ENCODE measurements around the gene DGUOK. TPM values are rescaled to one million over a fixed set of nuclear protein-coding genes. Genes with fewer than 3 reads are reported as not detected.

Gene DGUOK
- total RNA-seq, 1 experiment from 2014 or later, result 100 TPM

GRCh38 chr2:73919596-73920228 lies 7.0 kb upstream of the DGUOK start:
- H3K9me3 ChIP-seq (ENCODE audit: control insufficient read depth in 1 of 2, insufficient read depth in 1 of 2, low read depth in 1 of 2, low read length in 2 of 2), result no peaks in the 10 kb centered on the region
- no peak overlapping the region for H3K27ac ChIP-seq (ENCODE audit: low read depth, low read length)
- no TSS peak for BruUV-seq (replicated peaks)
- H3K4me2 ChIP-seq (ENCODE audit: low read length), result no peak overlapping the region
- no peaks in the 10 kb centered on the region for H3K79me2 ChIP-seq (ENCODE audit: insufficient read depth, low read length)
- H2AFZ ChIP-seq (ENCODE audit: low read depth, low read length, poor library complexity, severe bottlenecking), result no peak overlapping the region
- H3K36me3 ChIP-seq (ENCODE audit: control insufficient read depth in 1 of 2, insufficient read depth in 2 of 2, low read length in 2 of 2), result no peaks in the 10 kb centered on the region
- ChIA-PET RAD21 (ENCODE audit: low non-redundant PET in 1 of 2, low total read pairs in 2 of 2, uncharacterized antibody in 2 of 2, unreplicated experiment in 2 of 2) (no interaction called here), POLR2A (no interaction called here), CTCF (no interaction called here)
- H3K9ac ChIP-seq (ENCODE audit: low read length), result no peak overlapping the region
- no peaks in the 10 kb centered on the region for H4K20me1 ChIP-seq (ENCODE audit: insufficient read depth)
- H3K4me1 ChIP-seq (ENCODE audit: control insufficient read depth in 1 of 2, insufficient read depth in 2 of 2, low read length in 2 of 2), result peaks cover 4 to 10% of the 10 kb centered on the region in 2 experiments; a peak in 3 of 4 replicates
- DNase-seq (ENCODE audit: low read depth, low spot score), result no peak
- intact Hi-C loops (cut with micrococcal nuclease), result no loop called here
- no peaks in the 10 kb centered on the region for H3K27me3 ChIP-seq (ENCODE audit: insufficient read depth, low read length)
- no peak overlapping the region for H3K4me3 ChIP-seq (replicated peaks in 1 of 2; ENCODE audit: low read depth in 1 of 2, low read length in 2 of 2)
- no peaks in the 10 kb centered on the region for H3K9me2 ChIP-seq (ENCODE audit: insufficient read depth)
- TF ChIP-seq RAD21 (IDR thresholded peaks at IDR 0.05; ENCODE audit: low read depth) (no peak), JUND (IDR thresholded peaks at IDR 0.05) (no peak), ZFX (IDR thresholded peaks at IDR 0.05) (no peak), CEBPB (IDR thresholded peaks at IDR 0.05; ENCODE audit: low read depth) (no peak), YY1 (IDR thresholded peaks at IDR 0.05; ENCODE audit: extremely low read depth, insufficient replicate concordance, low read depth, low read length) (no peak), POLR2AphosphoS5 (IDR thresholded peaks at IDR 0.05; ENCODE audit: low read depth, low read length) (no peak), SP1 (IDR thresholded peaks at IDR 0.05; ENCODE audit: low read depth) (no peak), EZH2phosphoT487 (IDR thresholded peaks at IDR 0.05; ENCODE audit: borderline replicate concordance) (no peak), TCF7L2 (IDR thresholded peaks at IDR 0.05; ENCODE audit: borderline replicate concordance, extremely low read depth, insufficient read depth, insufficient read length) (no peak), POLR2A (IDR thresholded peaks at IDR 0.05; ENCODE audit: borderline replicate concordance, extremely low read depth, insufficient read depth, insufficient read length) (no peak), FOSL1 (IDR thresholded peaks at IDR 0.05; ENCODE audit: low read depth) (no peak), EZH2 (IDR thresholded peaks at IDR 0.05) (no peak), ZBTB33 (IDR thresholded peaks at IDR 0.05; ENCODE audit: extremely low read depth, insufficient replicate concordance, low read length) (no peak), EGR1 (IDR thresholded peaks at IDR 0.05; ENCODE audit: low read depth) (no peak), SRF (IDR thresholded peaks at IDR 0.05; ENCODE audit: low read depth) (no peak), ZNF274 (IDR thresholded peaks at IDR 0.05; ENCODE audit: low read depth, low read length) (no peak), ELF1 (IDR thresholded peaks at IDR 0.05; ENCODE audit: borderline replicate concordance, low read depth) (no peak)
- TF ChIP-seq, protein P1, sequence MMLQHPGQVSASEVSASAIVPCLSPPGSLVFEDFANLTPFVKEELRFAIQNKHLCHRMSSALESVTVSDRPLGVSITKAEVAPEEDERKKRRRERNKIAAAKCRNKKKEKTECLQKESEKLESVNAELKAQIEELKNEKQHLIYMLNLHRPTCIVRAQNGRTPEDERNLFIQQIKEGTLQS (IDR thresholded peaks at IDR 0.05), result no peak
- TF ChIP-seq, protein P2, sequence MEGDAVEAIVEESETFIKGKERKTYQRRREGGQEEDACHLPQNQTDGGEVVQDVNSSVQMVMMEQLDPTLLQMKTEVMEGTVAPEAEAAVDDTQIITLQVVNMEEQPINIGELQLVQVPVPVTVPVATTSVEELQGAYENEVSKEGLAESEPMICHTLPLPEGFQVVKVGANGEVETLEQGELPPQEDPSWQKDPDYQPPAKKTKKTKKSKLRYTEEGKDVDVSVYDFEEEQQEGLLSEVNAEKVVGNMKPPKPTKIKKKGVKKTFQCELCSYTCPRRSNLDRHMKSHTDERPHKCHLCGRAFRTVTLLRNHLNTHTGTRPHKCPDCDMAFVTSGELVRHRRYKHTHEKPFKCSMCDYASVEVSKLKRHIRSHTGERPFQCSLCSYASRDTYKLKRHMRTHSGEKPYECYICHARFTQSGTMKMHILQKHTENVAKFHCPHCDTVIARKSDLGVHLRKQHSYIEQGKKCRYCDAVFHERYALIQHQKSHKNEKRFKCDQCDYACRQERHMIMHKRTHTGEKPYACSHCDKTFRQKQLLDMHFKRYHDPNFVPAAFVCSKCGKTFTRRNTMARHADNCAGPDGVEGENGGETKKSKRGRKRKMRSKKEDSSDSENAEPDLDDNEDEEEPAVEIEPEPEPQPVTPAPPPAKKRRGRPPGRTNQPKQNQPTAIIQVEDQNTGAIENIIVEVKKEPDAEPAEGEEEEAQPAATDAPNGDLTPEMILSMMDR (IDR thresholded peaks at IDR 0.05 in 2 of 3, conservative IDR thresholded peaks at IDR 0.05 in 1 of 3; ENCODE audit: borderline replicate concordance in 1 of 3, insufficient read depth in 1 of 3, low read depth in 2 of 3, low read length in 2 of 3), result no peak
- ATAC-seq, result no peak

Measured in HCT116 (cell line).